Esophagus muscularis mucosa (tissue), 4 donors: ENCODE measurements around the gene BCL2L13.

ENCODE experiments used
- CTCF ChIP-seq, 3 experiments: fragments of 200-600 bp in 2 of 3; fragments of 450-650 bp in 1 of 3; sonication (generic) in 2 of 3; IDR thresholded peaks; one replicate each; pipeline ENCODE4 v1.5.1; 2017 to 2019; ENCODE audit warnings: antibody characterized with exemption in 3 of 3, mild to moderate bottlenecking in 2 of 3, moderate library complexity in 1 of 3
- EP300 ChIP-seq: sonication (generic); formaldehyde crosslinking; IDR thresholded peaks from one replicate; pipeline ENCODE4 v1.6.1; 2017; ENCODE audit warnings: antibody characterized with exemption
- POLR2A ChIP-seq: fragments of 450-650 bp; IDR thresholded peaks from one replicate; pipeline ENCODE4 v1.6.1; 2017; ENCODE audit warnings: antibody characterized with exemption, moderate library complexity, mild to moderate bottlenecking, low read depth
- POLR2AphosphoS5 ChIP-seq, 2 donors: sonication (generic); formaldehyde crosslinking; IDR thresholded peaks; one replicate each; pipeline ENCODE4 v1.6.1; 2017; ENCODE audit warnings: antibody characterized with exemption in 2 of 2

- TF ChIP-seq POLR2A = no peak
- no peak for TF ChIP-seq POLR2AphosphoS5 (IDR thresholded peaks at IDR 0.05)
- no peak for TF ChIP-seq CTCF (IDR thresholded peaks at IDR 0.05)
- no peak for TF ChIP-seq EP300
Measured at GRCh38 chr22:17712441-17712840, 73.9 kb downstream of the BCL2L13 start.
